NT2/D1 (cell line): ENCODE results near the gene PLEKHA7.
"Not testable (repeated sequence)": the region's sequence is repeated elsewhere in the genome, so short reads cannot be mapped to it uniquely, and the experiment has no call there.

Source experiments
- DNase-seq: peaks from one replicate; pipeline ENCODE4 v3.0.0-alpha.2; 2011; ENCODE audit warnings: low read depth, low spot score
- H3K27me3 ChIP-seq: 2 replicates; pipeline ENCODE4 v1.6.0; 2011; ENCODE audit warnings: mild to moderate bottlenecking; ENCODE audit not compliant: insufficient read length, insufficient read depth
- H3K36me3 ChIP-seq: 2 replicates; pipeline ENCODE4 v1.6.1; 2011; ENCODE audit warnings: mild to moderate bottlenecking, low read length, mixed read lengths; ENCODE audit not compliant: insufficient read depth, insufficient read length
- H3K4me1 ChIP-seq: 2 replicates; pipeline ENCODE4 v1.5.1; 2011; ENCODE audit not compliant: insufficient read depth, insufficient read length
- H3K4me3 ChIP-seq: 2 replicates; pipeline ENCODE4 v1.5.1; 2011; ENCODE audit warnings: low read depth; ENCODE audit not compliant: insufficient read length
- H3K9ac ChIP-seq: 2 replicates; pipeline ENCODE4 v1.6.0; 2011; ENCODE audit warnings: low read depth; ENCODE audit not compliant: insufficient read length
- H3K9me3 ChIP-seq: 2 replicates; pipeline ENCODE4 v1.5.1; 2011; ENCODE audit warnings: mild to moderate bottlenecking, low read length; ENCODE audit not compliant: insufficient read depth
- SUZ12 ChIP-seq: IDR thresholded peaks from 2 replicates; pipeline ENCODE4 v1.6.1; 2011; ENCODE audit not compliant: insufficient read length, insufficient read depth; ENCODE audit errors: extremely low read depth
- YY1 ChIP-seq: IDR thresholded peaks from 2 replicates; pipeline ENCODE4 v1.6.1; 2011; ENCODE audit not compliant: insufficient read length, insufficient read depth
- ZNF274 ChIP-seq: IDR thresholded peaks from 2 replicates; pipeline ENCODE4 v1.6.1; 2011; ENCODE audit warnings: mild to moderate bottlenecking, low read depth, low read length

The PLEKHA7 gene

GRCh38 chr11:16924826-16925560, 89.2 kb downstream of the PLEKHA7 start:
- peak; percentile 22 for DNase-seq
- H3K36me3 ChIP-seq = no peaks in the 10 kb centered on the region
- peaks cover 5% of the 10 kb centered on the region for H3K4me1 ChIP-seq
- H3K4me3 ChIP-seq = peak overlapping the region; percentile 45
- no peaks in the 10 kb centered on the region for H3K9me3 ChIP-seq
- H3K27me3 ChIP-seq = peaks cover 73% of the 10 kb centered on the region
- H3K9ac ChIP-seq = peak overlapping the region; percentile 56
- TF ChIP-seq YY1 (no peak), SUZ12 (no peak), ZNF274 (no peak)

GRCh38 chr11:16924462-16924825, 89.8 kb downstream of the PLEKHA7 start:
- no peaks in the 10 kb centered on the region for H3K36me3 ChIP-seq
- peaks cover 5% of the 10 kb centered on the region for H3K4me1 ChIP-seq
- no peak for DNase-seq
- peaks cover 73% of the 10 kb centered on the region for H3K27me3 ChIP-seq
- no peak overlapping the region for H3K9ac ChIP-seq
- TF ChIP-seq SUZ12 = no peak
- no peak for TF ChIP-seq ZNF274
- TF ChIP-seq YY1 = no peak
- H3K4me3 ChIP-seq = peak overlapping the region; percentile 6
- no peaks in the 10 kb centered on the region for H3K9me3 ChIP-seq

- Histone ChIP-seq H3K9ac (no peak overlapping the region), H3K4me1 (peaks cover 5% of the 10 kb centered on the region), H3K4me3 (no peak overlapping the region), H3K9me3 (no peaks in the 10 kb centered on the region), H3K27me3 (peaks cover 73% of the 10 kb centered on the region), H3K36me3 (no peaks in the 10 kb centered on the region)
- no peak for DNase-seq
- no peak for TF ChIP-seq ZNF274
- TF ChIP-seq YY1 = no peak
- no peak for TF ChIP-seq SUZ12
These were observed 90.2 kb downstream of the PLEKHA7 start for GRCh38 chr11:16923987-16924386.

DNA sequence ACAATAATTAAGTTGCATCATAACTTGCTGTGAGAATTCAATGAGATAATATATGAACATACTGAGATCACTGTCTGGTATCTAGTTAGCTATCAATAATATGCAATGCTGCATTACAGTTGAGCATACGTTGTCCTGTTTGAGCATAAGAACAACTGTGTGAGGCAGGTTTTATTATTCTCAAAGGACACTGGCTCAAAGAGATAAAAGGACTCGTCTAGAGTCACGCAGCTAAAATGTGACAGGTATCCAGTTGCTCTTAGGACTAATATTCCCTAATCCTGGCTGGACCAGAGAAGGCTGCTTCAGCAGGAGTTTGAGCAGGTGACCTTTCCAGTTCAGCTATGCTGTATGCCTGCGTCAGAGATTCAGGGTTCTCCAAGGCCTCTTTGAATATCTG, 92.5 kb downstream of the PLEKHA7 start:
- H3K27me3 ChIP-seq = peaks cover 63% of the 10 kb centered on the region
- no peaks in the 10 kb centered on the region for H3K36me3 ChIP-seq
- TF ChIP-seq ZNF274 (no peak), YY1 (no peak), SUZ12 (no peak)

DNA sequence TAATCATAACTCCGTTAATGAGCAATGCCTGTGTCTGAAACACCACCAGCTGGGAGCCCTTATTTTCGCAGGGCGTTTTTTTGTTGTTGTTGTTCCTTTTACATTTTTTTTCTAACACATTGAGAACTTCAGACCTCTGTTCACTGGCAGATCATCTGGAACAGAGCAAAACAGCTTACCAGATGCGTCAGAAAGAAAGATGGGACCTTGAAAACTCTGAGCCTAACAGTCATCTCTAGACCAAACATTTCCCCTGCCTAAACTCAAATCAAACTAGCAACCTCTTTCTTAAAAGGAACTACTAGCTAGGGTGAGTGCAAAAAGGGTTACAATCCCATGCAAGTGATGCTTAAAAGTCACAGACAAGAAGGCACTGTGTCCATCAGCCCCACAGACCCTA, 93.2 kb downstream of the PLEKHA7 start:
- H3K36me3 ChIP-seq = no peaks in the 10 kb centered on the region
- H3K27me3 ChIP-seq = peaks cover 56% of the 10 kb centered on the region
- H3K4me1 ChIP-seq = peaks cover 4% of the 10 kb centered on the region
- H3K9ac ChIP-seq = no peak overlapping the region
- no peaks in the 10 kb centered on the region for H3K9me3 ChIP-seq
- TF ChIP-seq YY1 (no peak), ZNF274 (no peak), SUZ12 (no peak)
- H3K4me3 ChIP-seq = no peak overlapping the region
- no peak for DNase-seq

More for the DNA sequence above, 92.5 kb downstream of the PLEKHA7 start:
- Histone ChIP-seq H3K4me3 (no peak overlapping the region), H3K9ac (no peak overlapping the region), H3K9me3 (no peaks in the 10 kb centered on the region), H3K4me1 (peaks cover 5% of the 10 kb centered on the region)
- no peak for DNase-seq

DNA sequence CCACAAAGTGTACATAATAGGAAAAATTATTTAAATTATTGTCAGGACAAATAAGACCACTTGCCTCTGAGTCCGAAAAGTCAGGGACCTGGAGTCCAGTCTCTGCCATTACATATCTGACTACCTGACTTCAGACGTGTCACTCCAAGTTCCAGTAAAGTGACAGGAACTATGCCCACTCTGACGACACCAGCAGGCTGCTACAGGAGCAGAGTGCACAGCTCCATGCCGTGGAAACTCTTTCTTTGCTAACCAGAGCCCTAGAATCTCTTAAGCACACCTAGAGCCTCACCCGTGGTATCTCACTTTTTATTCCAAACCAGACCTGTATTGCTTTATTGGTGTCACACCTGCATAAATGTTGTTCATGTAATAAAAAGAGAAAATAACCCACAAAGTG, 93.7 kb downstream of the PLEKHA7 start:
- DNase-seq = no peak
- Histone ChIP-seq H3K36me3 (no peaks in the 10 kb centered on the region), H3K9me3 (no peaks in the 10 kb centered on the region), H3K4me1 (no peaks in the 10 kb centered on the region), H3K4me3 (no peak overlapping the region), H3K9ac (no peak overlapping the region), H3K27me3 (peaks cover 52% of the 10 kb centered on the region)
- TF ChIP-seq YY1 = no peak
- TF ChIP-seq ZNF274 = no peak
- TF ChIP-seq SUZ12 = no peak

GRCh38 chr11:16918543-16919182, 95.6 kb downstream of the PLEKHA7 start:
- not testable (repeated sequence) for H3K4me3 ChIP-seq, H3K9ac ChIP-seq, H3K36me3 ChIP-seq, H3K9me3 ChIP-seq, H3K4me1 ChIP-seq, DNase-seq
- H3K27me3 ChIP-seq = peaks cover 33% of the 10 kb centered on the region
